T-helper 1 cell treated with Interleukin-12 subunit alpha and Interleukin-12 subunit beta and Interleukin-4 antibody, amounts not matched to agents 30 μg/mL and 1 μg/mL, for 36 hours (primary cell): ENCODE data around the gene TMEM221.
A peak's percentile ranks its signal among the peaks of the same experiment; 100 is the strongest.

Experiments
- H3K27ac Mint-ChIP-seq: one replicate; pipeline ENCODE4 v1.8.0; 2021; ENCODE audit warnings: mild to moderate bottlenecking, mixed read lengths
- H3K27me3 Mint-ChIP-seq: one replicate; pipeline ENCODE4 v1.8.0; 2021; ENCODE audit warnings: low read depth, mixed read lengths
- H3K36me3 Mint-ChIP-seq: one replicate; pipeline ENCODE4 v1.8.0; 2021; ENCODE audit warnings: low read depth, mixed read lengths
- H3K4me1 Mint-ChIP-seq: one replicate; pipeline ENCODE4 v1.8.0; 2021; ENCODE audit warnings: low read depth, mixed read lengths
- H3K4me3 Mint-ChIP-seq: one replicate; pipeline ENCODE4 v1.8.0; 2021; ENCODE audit warnings: mild to moderate bottlenecking, moderate library complexity, mixed read lengths
- H3K9me3 Mint-ChIP-seq: one replicate; pipeline ENCODE4 v1.8.0; 2021; ENCODE audit warnings: mixed read lengths

The TMEM221 gene

GRCh38 chr19:17436094-17436873 is 12.2 kb downstream of the TMEM221 start:
- Mint-ChIP-seq H3K9me3 (no peaks in the 10 kb centered on the region), H3K4me3 (no peak overlapping the region), H3K36me3 (no peaks in the 10 kb centered on the region), H3K4me1 (peaks cover 4% of the 10 kb centered on the region), H3K27me3 (no peaks in the 10 kb centered on the region), H3K27ac (no peak overlapping the region)

- H3K27me3 Mint-ChIP-seq: no peaks in the 10 kb centered on the region
- no peak overlapping the region for H3K27ac Mint-ChIP-seq
- no peak overlapping the region for H3K4me3 Mint-ChIP-seq
- H3K9me3 Mint-ChIP-seq: no peaks in the 10 kb centered on the region
- peaks cover 4% of the 10 kb centered on the region for H3K4me1 Mint-ChIP-seq
- no peaks in the 10 kb centered on the region for H3K36me3 Mint-ChIP-seq
These were observed 13.2 kb downstream of the TMEM221 start for GRCh38 chr19:17435218-17435617.

GRCh38 chr19:17431417-17431816 is 17.1 kb downstream of the TMEM221 start:
- Mint-ChIP-seq H3K9me3 (no peaks in the 10 kb centered on the region), H3K27ac (no peak overlapping the region), H3K4me1 (peaks cover 4% of the 10 kb centered on the region), H3K27me3 (no peaks in the 10 kb centered on the region), H3K36me3 (no peaks in the 10 kb centered on the region), H3K4me3 (no peak overlapping the region)

GRCh38 chr19:17429641-17430113 is 18.8 kb downstream of the TMEM221 start:
- Mint-ChIP-seq H3K27ac (no peak overlapping the region), H3K27me3 (no peaks in the 10 kb centered on the region), H3K36me3 (no peaks in the 10 kb centered on the region), H3K9me3 (no peaks in the 10 kb centered on the region), H3K4me3 (no peak overlapping the region), H3K4me1 (peaks cover 5% of the 10 kb centered on the region)

GRCh38 chr19:17424743-17425365 is 23.6 kb downstream of the TMEM221 start:
- Mint-ChIP-seq H3K9me3 (no peaks in the 10 kb centered on the region), H3K36me3 (peaks cover 2% of the 10 kb centered on the region), H3K4me1 (peaks cover 6% of the 10 kb centered on the region), H3K27ac (no peak overlapping the region), H3K27me3 (no peaks in the 10 kb centered on the region), H3K4me3 (no peak overlapping the region)

- H3K4me3 Mint-ChIP-seq: no peak overlapping the region
- H3K9me3 Mint-ChIP-seq: no peaks in the 10 kb centered on the region
- no peaks in the 10 kb centered on the region for H3K27me3 Mint-ChIP-seq
- H3K36me3 Mint-ChIP-seq: peaks cover 5% of the 10 kb centered on the region
- no peak overlapping the region for H3K27ac Mint-ChIP-seq
- peaks cover 16% of the 10 kb centered on the region for H3K4me1 Mint-ChIP-seq
These were observed 24.8 kb downstream of the TMEM221 start for GRCh38 chr19:17423429-17424208.

GRCh38 chr19:17421942-17422341 is 26.5 kb downstream of the TMEM221 start:
- H3K9me3 Mint-ChIP-seq: no peaks in the 10 kb centered on the region
- H3K27ac Mint-ChIP-seq: no peak overlapping the region
- H3K36me3 Mint-ChIP-seq: peaks cover 7% of the 10 kb centered on the region
- peaks cover 16% of the 10 kb centered on the region for H3K4me1 Mint-ChIP-seq
- no peaks in the 10 kb centered on the region for H3K27me3 Mint-ChIP-seq
- no peak overlapping the region for H3K4me3 Mint-ChIP-seq

- H3K36me3 Mint-ChIP-seq: peaks cover 13% of the 10 kb centered on the region
- H3K4me3 Mint-ChIP-seq: peak overlapping the region; percentile 90
- H3K9me3 Mint-ChIP-seq: no peaks in the 10 kb centered on the region
These were observed 28.0 kb downstream of the TMEM221 start for GRCh38 chr19:17420475-17420924.

GRCh38 chr19:17419621-17420474 is 28.6 kb downstream of the TMEM221 start, which contains the start of gene MVB12A:
MVB12A (plus strand) TSS chr19:17420047; CDS start chr19:17420136, 89 bp downstream.
- no peaks in the 10 kb centered on the region for H3K27me3 Mint-ChIP-seq
- H3K9me3 Mint-ChIP-seq: no peaks in the 10 kb centered on the region
- H3K27ac Mint-ChIP-seq: peak within 1 kb of the TSS; percentile 92
- H3K4me3 Mint-ChIP-seq: peak within 1 kb of the TSS; percentile 90
- peaks cover 19% of the 10 kb centered on the region for H3K36me3 Mint-ChIP-seq
- H3K4me1 Mint-ChIP-seq: peaks cover 16% of the 10 kb centered on the region

More at GRCh38 chr19:17420475-17420924, 28.0 kb downstream of the TMEM221 start:
- H3K4me1 Mint-ChIP-seq: peaks cover 16% of the 10 kb centered on the region
- no peaks in the 10 kb centered on the region for H3K27me3 Mint-ChIP-seq
- peak overlapping the region; percentile 84 for H3K27ac Mint-ChIP-seq

- Mint-ChIP-seq H3K4me1 (peaks cover 14% of the 10 kb centered on the region), H3K36me3 (peaks cover 23% of the 10 kb centered on the region), H3K4me3 (peak overlapping the region; percentile 90), H3K27ac (peak overlapping the region; percentile 92), H3K27me3 (no peaks in the 10 kb centered on the region), H3K9me3 (no peaks in the 10 kb centered on the region)
These were observed 29.3 kb downstream of the TMEM221 start for GRCh38 chr19:17419154-17419620.

- peak overlapping the region; percentile 90 for H3K4me3 Mint-ChIP-seq
- H3K27ac Mint-ChIP-seq: peak overlapping the region; percentile 92
- H3K4me1 Mint-ChIP-seq: peaks cover 14% of the 10 kb centered on the region
These were observed 29.8 kb downstream of the TMEM221 start for GRCh38 chr19:17418710-17419109.

GRCh38 chr19:17415121-17415520 is 33.3 kb downstream of the TMEM221 start:
- H3K9me3 Mint-ChIP-seq: no peaks in the 10 kb centered on the region
- no peak overlapping the region for H3K4me3 Mint-ChIP-seq
- H3K36me3 Mint-ChIP-seq: peaks cover 36% of the 10 kb centered on the region
- no peak overlapping the region for H3K27ac Mint-ChIP-seq
- peaks cover 17% of the 10 kb centered on the region for H3K4me1 Mint-ChIP-seq
- no peaks in the 10 kb centered on the region for H3K27me3 Mint-ChIP-seq

More at GRCh38 chr19:17418710-17419109, 29.8 kb downstream of the TMEM221 start:
- H3K9me3 Mint-ChIP-seq: no peaks in the 10 kb centered on the region
- peaks cover 23% of the 10 kb centered on the region for H3K36me3 Mint-ChIP-seq
- H3K27me3 Mint-ChIP-seq: no peaks in the 10 kb centered on the region

GRCh38 chr19:17414097-17414496 is 34.4 kb downstream of the TMEM221 start:
- Mint-ChIP-seq H3K27me3 (no peaks in the 10 kb centered on the region), H3K9me3 (no peaks in the 10 kb centered on the region), H3K36me3 (peaks cover 33% of the 10 kb centered on the region), H3K4me1 (peaks cover 11% of the 10 kb centered on the region), H3K4me3 (no peak overlapping the region), H3K27ac (no peak overlapping the region)
